ENCODE measurements around the gene CTNNBL1. TPM values are rescaled to one million over a fixed set of nuclear protein-coding genes. Genes with fewer than 3 reads are reported as not detected.

Gene CTNNBL1
- total RNA-seq, 1 experiment from 2014 or later = 71.2 TPM

GRCh38 chr20:37741570-37741969 lies 47.7 kb downstream of the CTNNBL1 start:
- in situ Hi-C loops (cut with HindIII; ENCODE audit: low pct_unique_long_range_greater_than_20kb, low sequenced_read_pairs) (no loop called here), intact Hi-C loops (cut with micrococcal nuclease; ENCODE audit: unreplicated experiment) (no loop called here)
- ChIA-PET POLR2A (no interaction called here), CTCF (no interaction called here)
- no peaks in the 10 kb centered on the region for H3K4me1 ChIP-seq (ENCODE audit: control insufficient read depth, insufficient read depth, low read length)
- DNase-seq (ENCODE audit: low read depth, low spot score) (no peak), ATAC-seq (no peak)
- no peaks in the 10 kb centered on the region for H3K36me3 ChIP-seq (ENCODE audit: control insufficient read depth, insufficient read depth, low read length)
- H3K4me3 ChIP-seq (ENCODE audit: low read depth in 2 of 2, low read length in 2 of 2) = no peak overlapping the region
- no peaks in the 10 kb centered on the region for H3K27me3 ChIP-seq (ENCODE audit: control insufficient read depth, insufficient read depth, low read length)
- no peak overlapping the region for H3K27ac ChIP-seq (ENCODE audit: low read length)
- H3K9me3 ChIP-seq (ENCODE audit: control insufficient read depth, insufficient read depth, low read depth, low read length) = no peaks in the 10 kb centered on the region
- TF ChIP-seq TCF7L2 (IDR thresholded peaks at IDR 0.05; ENCODE audit: low read depth, low read length) (no peak), REST (IDR thresholded peaks at IDR 0.05; ENCODE audit: insufficient read depth in 1 of 2, low read depth in 2 of 2, low read length in 1 of 2) (no peak), CTCF (IDR thresholded peaks at IDR 0.05) (no peak), POLR2AphosphoS5 (IDR thresholded peaks at IDR 0.05; ENCODE audit: low read depth, low read length) (no peak), SIN3A (IDR thresholded peaks at IDR 0.05; ENCODE audit: borderline replicate concordance, insufficient read depth, low read depth, low read length) (no peak)
- BruUV-seq (replicated peaks) = no TSS peak

GRCh38 chr20:37742131-37742530 lies 48.3 kb downstream of the CTNNBL1 start:
- Histone ChIP-seq H3K36me3 (ENCODE audit: control insufficient read depth, insufficient read depth, low read length) (no peaks in the 10 kb centered on the region), H3K9me3 (ENCODE audit: control insufficient read depth, insufficient read depth, low read depth, low read length) (no peaks in the 10 kb centered on the region), H3K27ac (ENCODE audit: low read length) (no peak overlapping the region), H3K4me1 (ENCODE audit: control insufficient read depth, insufficient read depth, low read length) (no peaks in the 10 kb centered on the region), H3K4me3 (ENCODE audit: low read depth in 2 of 2, low read length in 2 of 2) (no peak overlapping the region), H3K27me3 (ENCODE audit: control insufficient read depth, insufficient read depth, low read length) (no peaks in the 10 kb centered on the region)
- ATAC-seq (no peak), DNase-seq (ENCODE audit: low read depth, low spot score) (no peak)
- CTCF ChIA-PET = no interaction called here
- in situ Hi-C loops (cut with HindIII; ENCODE audit: low pct_unique_long_range_greater_than_20kb, low sequenced_read_pairs) = no loop called here
- POLR2A ChIA-PET = no interaction called here
- TF ChIP-seq TCF7L2 (IDR thresholded peaks at IDR 0.05; ENCODE audit: low read depth, low read length) (no peak), SIN3A (IDR thresholded peaks at IDR 0.05; ENCODE audit: borderline replicate concordance, insufficient read depth, low read depth, low read length) (no peak), POLR2AphosphoS5 (IDR thresholded peaks at IDR 0.05; ENCODE audit: low read depth, low read length) (no peak), CTCF (IDR thresholded peaks at IDR 0.05) (no peak), REST (IDR thresholded peaks at IDR 0.05; ENCODE audit: insufficient read depth in 1 of 2, low read depth in 2 of 2, low read length in 1 of 2) (no peak)
- intact Hi-C loops (cut with micrococcal nuclease; ENCODE audit: unreplicated experiment) = no loop called here
- BruUV-seq (replicated peaks) = no TSS peak

Data from Panc1 (cell line).